HG03342 (cell line): ENCODE data around the gene ACTL7A.
"Not testable (repeated sequence)": the region's sequence is repeated elsewhere in the genome, so short reads cannot be mapped to it uniquely, and the experiment has no call there.

Source experiments
- ATAC-seq: cut with Tn5 transposase; IDR thresholded peaks from one replicate; pipeline ENCODE4 v1.9.1; 2021; ENCODE audit warnings: mild to moderate bottlenecking, moderate library complexity; ENCODE audit not compliant: unreplicated experiment

ACTL7A gene, protein sequence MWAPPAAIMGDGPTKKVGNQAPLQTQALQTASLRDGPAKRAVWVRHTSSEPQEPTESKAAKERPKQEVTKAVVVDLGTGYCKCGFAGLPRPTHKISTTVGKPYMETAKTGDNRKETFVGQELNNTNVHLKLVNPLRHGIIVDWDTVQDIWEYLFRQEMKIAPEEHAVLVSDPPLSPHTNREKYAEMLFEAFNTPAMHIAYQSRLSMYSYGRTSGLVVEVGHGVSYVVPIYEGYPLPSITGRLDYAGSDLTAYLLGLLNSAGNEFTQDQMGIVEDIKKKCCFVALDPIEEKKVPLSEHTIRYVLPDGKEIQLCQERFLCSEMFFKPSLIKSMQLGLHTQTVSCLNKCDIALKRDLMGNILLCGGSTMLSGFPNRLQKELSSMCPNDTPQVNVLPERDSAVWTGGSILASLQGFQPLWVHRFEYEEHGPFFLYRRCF

GRCh38 chr9:108861997-108862396, at the start of gene ACTL7A:
TSS of gene ACTL7A (plus strand) at chr9:108862266. CDS start at chr9:108862323, 57 bp downstream.
- ATAC-seq, result no peak

GRCh38 chr9:108812396-108813025, 49.6 kb upstream of the ACTL7A start:
- no peak for ATAC-seq

- no peak for ATAC-seq
Measured at GRCh38 chr9:108813951-108814601, 48.0 kb upstream of the ACTL7A start.

DNA sequence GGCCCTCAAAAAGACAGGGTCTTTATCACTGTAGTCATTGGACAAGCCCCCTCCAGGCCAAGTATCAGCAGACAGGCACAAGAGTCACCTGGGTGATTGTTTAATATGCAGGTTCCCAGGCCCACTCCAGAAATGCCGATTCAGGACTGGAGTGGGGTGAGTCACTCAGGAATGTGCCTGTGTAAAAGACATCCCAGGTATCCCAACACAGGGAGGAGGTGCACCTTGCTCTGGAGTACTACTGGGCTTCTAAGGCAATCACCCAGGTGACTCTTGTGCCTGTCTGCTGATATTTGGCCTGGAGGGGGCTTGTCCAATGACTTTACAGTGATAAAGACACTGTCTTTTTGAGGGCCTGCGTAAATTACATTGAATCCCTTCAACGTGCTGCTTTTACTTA, 46.9 kb upstream of the ACTL7A start:
- ATAC-seq, result no peak

GRCh38 chr9:108816037-108816436, 46.0 kb upstream of the ACTL7A start:
- no peak for ATAC-seq

DNA sequence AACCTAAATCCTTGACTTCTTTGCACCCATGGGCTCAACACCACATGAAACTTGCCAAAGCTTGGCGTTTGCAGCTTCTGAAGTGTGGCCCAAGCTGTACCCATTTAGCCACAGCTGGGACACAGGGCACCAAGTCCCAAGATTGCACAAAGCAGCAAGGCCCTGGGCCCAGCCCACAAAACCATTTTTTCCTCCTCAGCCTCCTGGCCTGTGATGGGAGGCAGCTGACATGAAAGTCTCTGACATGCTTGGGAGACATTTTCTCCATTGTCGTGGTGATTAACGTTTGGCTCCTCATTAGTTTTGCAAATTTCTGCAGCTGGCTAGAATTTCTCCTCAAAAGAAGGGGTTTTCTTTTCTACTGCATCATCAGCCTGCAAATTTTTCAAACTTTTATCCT, 38.2 kb upstream of the ACTL7A start:
- no peak for ATAC-seq

DNA sequence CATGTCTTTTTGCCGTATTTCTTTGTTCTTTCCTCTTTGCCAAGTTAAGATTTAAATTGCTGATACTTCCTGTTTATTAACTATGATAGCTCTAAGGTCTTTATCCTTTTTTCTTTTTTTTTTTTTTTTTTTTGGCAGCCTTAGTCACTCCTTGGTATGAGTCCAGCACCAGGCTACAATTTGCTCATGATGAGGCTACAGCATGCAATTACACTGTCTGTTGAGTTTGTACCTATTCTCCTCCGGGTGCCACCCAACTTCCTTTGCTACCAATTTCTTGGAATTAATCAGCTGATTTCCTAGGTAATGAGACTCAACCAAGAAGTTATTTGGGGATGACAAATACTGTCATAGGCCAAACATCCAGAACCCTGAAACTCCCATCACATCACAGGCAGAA, 31.8 kb upstream of the ACTL7A start:
- no peak for ATAC-seq

GRCh38 chr9:108831496-108832178, 30.4 kb upstream of the ACTL7A start:
- no peak for ATAC-seq

GRCh38 chr9:108832179-108832500, 29.9 kb upstream of the ACTL7A start:
- ATAC-seq, result no peak

DNA sequence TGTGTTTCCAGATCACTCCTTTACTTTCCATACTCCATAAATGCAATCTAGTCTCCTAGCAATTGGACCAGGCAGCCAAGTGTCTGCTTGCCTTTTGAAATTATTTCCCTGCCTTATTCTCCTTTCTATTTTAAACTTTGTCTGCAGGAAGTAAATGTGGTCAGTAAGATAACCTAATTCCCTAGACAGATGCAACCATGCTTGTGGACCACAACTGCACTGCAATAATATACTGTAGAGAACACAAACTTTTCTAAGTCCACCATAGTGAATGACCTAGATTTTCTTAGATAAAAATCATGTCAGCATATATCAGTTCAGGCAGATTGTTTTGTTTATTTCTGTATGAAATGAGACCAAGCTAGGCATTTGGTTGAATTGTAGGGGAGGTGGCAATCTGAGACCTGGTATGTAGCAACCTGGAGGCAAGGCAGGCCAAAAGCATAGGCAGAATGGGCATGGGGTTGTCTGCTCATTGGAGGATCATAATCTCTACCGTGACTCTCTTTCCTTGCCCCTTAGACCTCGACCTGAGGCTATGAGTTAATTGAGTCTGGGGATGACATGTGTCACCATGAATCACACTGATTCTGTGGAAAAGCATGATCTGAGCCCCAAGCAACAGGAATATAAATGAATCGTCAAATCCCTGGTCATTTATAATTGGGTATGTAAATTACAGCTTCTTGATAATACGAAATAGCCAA, 27.0 kb upstream of the ACTL7A start:
- no peak for ATAC-seq

GRCh38 chr9:108835831-108836230, 26.2 kb upstream of the ACTL7A start:
- ATAC-seq, result no peak

DNA sequence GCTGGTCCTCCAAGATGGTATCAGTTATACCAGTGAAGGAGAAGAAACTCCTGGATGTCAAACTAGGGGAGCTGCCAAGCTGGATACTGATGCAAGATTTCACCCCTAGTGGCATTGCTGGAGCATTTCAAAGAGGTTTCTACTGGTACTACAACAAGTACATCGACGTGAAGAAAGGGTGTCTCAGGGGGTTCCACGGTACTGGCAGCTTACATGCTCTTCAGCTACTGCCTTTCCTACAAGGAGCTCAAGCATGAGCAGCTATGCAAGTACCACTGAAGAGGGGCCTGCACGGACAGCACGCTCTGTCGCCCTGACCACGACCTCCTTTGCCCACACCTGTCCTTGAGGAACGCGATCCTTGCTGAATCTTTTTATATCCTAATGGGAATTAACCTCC, 25.7 kb upstream of the ACTL7A start:
- no peak for ATAC-seq

DNA sequence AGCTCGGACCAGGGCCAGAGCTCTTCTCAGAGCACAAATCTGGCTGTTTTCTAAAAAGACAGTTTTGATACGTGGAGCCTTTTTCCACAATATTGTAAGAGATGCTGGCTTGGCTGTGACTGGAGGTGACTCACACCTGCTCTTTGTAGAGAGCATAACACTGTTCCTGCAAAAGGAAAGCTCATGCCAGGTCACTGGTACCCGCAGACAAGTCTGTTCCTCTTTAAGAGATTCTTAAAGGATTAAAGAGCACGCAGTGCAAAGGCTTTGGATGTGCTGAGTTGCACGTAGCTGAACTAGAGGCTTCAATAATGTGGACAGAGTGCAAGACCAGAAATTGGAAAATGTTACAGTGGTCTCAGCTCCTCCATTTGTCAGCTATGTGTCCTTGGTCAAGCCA, 25.3 kb upstream of the ACTL7A start:
- ATAC-seq, result no peak

DNA sequence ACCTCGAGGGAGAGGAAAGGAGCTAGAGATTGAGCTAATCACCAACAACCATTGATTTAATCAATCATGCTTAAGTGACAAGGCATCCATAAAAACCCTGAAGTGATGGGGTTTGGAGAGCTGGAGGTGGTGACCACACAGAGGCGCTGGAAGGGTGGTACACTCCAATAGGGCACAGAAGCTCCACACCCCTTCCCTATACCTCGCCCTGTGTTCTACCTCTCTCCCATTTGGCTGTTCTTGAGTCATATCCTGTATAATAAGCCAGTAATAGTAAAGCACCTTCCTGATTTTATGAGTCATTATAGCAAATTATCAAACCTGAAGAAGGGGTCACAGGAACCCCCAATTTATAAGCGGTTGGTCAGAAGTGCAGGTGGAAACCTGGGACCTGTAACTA, 24.5 kb upstream of the ACTL7A start:
- ATAC-seq, result no peak

DNA sequence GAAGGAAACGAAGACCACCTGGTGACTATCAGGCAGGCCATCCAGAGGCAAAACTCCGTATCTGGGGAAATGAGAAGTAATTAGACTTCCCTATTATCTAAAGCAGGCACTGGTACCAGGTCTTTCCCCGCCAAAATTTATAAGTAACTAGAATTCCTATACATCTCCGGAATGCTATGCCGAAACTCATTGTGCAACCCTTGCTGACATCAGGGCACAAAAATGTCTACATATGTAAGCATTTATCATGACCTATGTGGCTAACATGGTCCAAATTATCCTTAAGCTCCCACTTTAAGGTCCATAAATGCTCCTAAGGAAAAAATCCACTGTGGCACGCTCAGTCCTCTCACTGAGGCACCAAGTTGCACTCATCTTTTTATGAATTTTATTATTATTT, 24.0 kb upstream of the ACTL7A start:
- no peak for ATAC-seq

DNA sequence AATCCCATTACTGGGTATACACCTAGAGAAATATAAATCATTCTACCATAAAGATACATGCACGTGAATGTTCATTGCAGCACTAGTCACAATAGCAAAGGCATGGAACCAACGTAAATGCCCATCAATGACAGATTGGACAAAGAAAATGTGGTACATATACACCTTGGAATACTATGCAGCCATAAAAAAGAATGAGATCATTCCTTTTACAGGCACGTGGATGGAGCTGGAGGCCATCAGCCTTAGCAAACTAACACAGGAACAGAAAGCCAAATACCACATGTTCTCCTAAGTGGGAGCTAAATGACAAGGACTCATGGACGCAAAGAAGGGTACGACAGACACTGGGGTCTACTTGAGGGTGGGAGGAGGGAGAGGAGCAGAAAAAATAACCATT, 22.5 kb upstream of the ACTL7A start:
- ATAC-seq, result not testable (repeated sequence)

- ATAC-seq, result no peak
Measured at GRCh38 chr9:108842610-108843295, 19.3 kb upstream of the ACTL7A start.

DNA sequence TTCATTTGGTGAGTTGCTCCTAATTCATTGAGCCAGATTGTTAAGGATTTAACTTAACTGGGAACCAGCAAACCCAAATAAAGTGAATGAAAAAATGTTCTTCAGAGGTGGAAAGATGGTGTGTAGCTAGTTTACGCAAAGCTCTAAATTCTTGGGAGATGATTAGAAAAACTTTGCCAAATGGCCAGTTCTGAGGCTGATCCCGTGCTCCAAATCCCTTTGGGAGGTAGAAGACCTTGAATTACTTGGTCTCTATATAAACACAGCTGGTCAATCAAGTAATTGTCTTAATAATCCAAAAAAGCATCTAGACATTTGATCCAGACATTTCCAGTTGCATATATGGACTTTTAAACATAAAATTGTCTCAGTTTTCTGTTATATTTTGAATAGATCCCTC, 17.7 kb upstream of the ACTL7A start:
- no peak for ATAC-seq

GRCh38 chr9:108844856-108845255, 17.2 kb upstream of the ACTL7A start:
- ATAC-seq, result no peak

DNA sequence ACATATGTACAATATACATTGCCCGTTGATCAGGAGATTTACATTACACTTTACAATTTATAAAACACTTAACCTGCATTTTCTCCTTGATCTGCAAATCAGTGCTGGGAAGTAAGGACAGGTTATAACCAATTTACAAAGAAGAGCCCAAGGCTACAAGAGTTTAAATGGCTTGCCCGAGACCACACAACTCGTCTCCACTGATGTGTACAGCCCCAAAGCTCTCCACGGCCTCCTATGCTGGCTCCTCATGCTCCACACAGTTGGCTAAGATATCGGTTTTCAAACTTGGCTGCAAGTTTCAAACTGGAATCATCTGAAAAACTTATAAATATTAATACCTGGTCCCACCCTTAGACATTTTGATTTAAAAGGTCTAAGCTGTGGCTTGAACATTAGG, 16.6 kb upstream of the ACTL7A start:
- ATAC-seq, result no peak
